H1 (cell line): Measurements from ENCODE around the gene SQOR. TPM values are rescaled to one million over a fixed set of nuclear protein-coding genes. Genes with fewer than 3 reads are reported as not detected.

Source experiments
- CTCF ChIA-PET: fragments of 300-600 bp; sonication (Branson Sonifier 250); formaldehyde crosslinking; loops from one replicate; lab custom pipeline; 2021; ENCODE audit not compliant: partially characterized antibody; lab: Charles Lee
- POLR2A ChIA-PET: fragments of 300-600 bp; sonication (Branson Sonifier 250); formaldehyde crosslinking; loops from one replicate; lab custom pipeline; 2021; ENCODE audit warnings: inconsistent platforms; ENCODE audit not compliant: partially characterized antibody; lab: Charles Lee
- DNase-seq, 2 experiments: peaks; one replicate each; pipeline versions ENCODE4 v3.0.0 to v3.0.0-alpha.2; 2010 to 2022; ENCODE audit warnings: low spot score in 2 of 2, low read depth in 1 of 2, mixed read lengths in 1 of 2
- FAIRE-seq: peaks from 2 replicates; lab custom pipeline; 2011; peaks lifted over from hg19 to GRCh38; lab: Jason Lieb, UNC
- H2AFZ ChIP-seq: 2 replicates; pipeline ENCODE4 v1.8.1; 2012; ENCODE audit warnings: low read length, inconsistent platforms
- H2AK5ac ChIP-seq: 2 replicates; pipeline ENCODE4 v1.6.1; 2013; ENCODE audit warnings: low read depth, low read length
- H2BK120ac ChIP-seq: replicated peaks from 2 replicates; pipeline ENCODE3; 2013; ENCODE audit warnings: low read depth, low read length, inconsistent platforms
- H2BK12ac ChIP-seq: 2 replicates; pipeline ENCODE4 v1.6.1; 2013; ENCODE audit warnings: low read depth, low read length
- H2BK15ac ChIP-seq: 2 replicates; pipeline ENCODE4 v1.6.1; 2013; ENCODE audit warnings: low read length
- H2BK20ac ChIP-seq: 2 replicates; pipeline ENCODE4 v1.6.1; 2013; ENCODE audit warnings: low read length
- H2BK5ac ChIP-seq: 2 replicates; pipeline ENCODE4 v1.6.1; 2013; ENCODE audit warnings: low read depth, low read length
- H3K14ac ChIP-seq: 2 replicates; pipeline ENCODE4 v1.6.1; 2013; ENCODE audit warnings: inconsistent platforms; ENCODE audit not compliant: insufficient read length
- H3K18ac ChIP-seq: 2 replicates; pipeline ENCODE4 v1.6.1; 2013; ENCODE audit warnings: low read length; ENCODE audit errors: extremely low read depth
- H3K23ac ChIP-seq: 2 replicates; pipeline ENCODE4 v1.6.1; 2013; ENCODE audit warnings: inconsistent platforms; ENCODE audit not compliant: insufficient read length
- H3K23me2 ChIP-seq: 2 replicates; pipeline ENCODE4 v1.6.1; 2013; ENCODE audit warnings: low read depth, low read length
- H3K27ac ChIP-seq: 2 replicates; pipeline ENCODE4 v1.6.1; 2011; ENCODE audit warnings: low read depth, low read length, inconsistent platforms
- H3K27me3 ChIP-seq, 4 experiments: replicated peaks in 1 of 4; 1 replicate in 1 of 4; 2 replicates in 3 of 4; pipeline versions ENCODE4 v1.6.1 to v1.8.1; 2011 to 2013; ENCODE audit warnings: low read length in 3 of 4, mild to moderate bottlenecking in 3 of 4, inconsistent platforms in 2 of 4, mixed read lengths in 2 of 4, moderate library complexity in 1 of 4; ENCODE audit not compliant: control insufficient read depth in 3 of 4, insufficient read depth in 3 of 4; ENCODE audit errors: extremely low read depth in 1 of 4
- H3K36me3 ChIP-seq, 4 experiments: 2 replicates each; pipeline versions ENCODE4 v1.6.1 to v1.8.1; 2011 to 2013; ENCODE audit warnings: mild to moderate bottlenecking in 4 of 4, low read length in 3 of 4, moderate library complexity in 2 of 4, control low read depth in 1 of 4, inconsistent platforms in 1 of 4; ENCODE audit not compliant: insufficient read depth in 4 of 4, control insufficient read depth in 2 of 4
- H3K4ac ChIP-seq: replicated peaks from 2 replicates; pipeline ENCODE3; 2013; ENCODE audit warnings: low read length, low read depth, mixed read lengths, inconsistent platforms; ENCODE audit not compliant: insufficient read length
- H3K4me1 ChIP-seq, 4 experiments: replicated peaks in 1 of 4; 1 replicate in 1 of 4; 2 replicates in 3 of 4; pipeline versions ENCODE4 v1.6.1 to v1.8.1; 2011 to 2013; ENCODE audit warnings: low read length in 3 of 4, inconsistent platforms in 2 of 4, mixed read lengths in 1 of 4; ENCODE audit not compliant: insufficient read depth in 4 of 4, control insufficient read depth in 3 of 4
- H3K4me2 ChIP-seq, 2 experiments: 2 replicates each; pipeline versions ENCODE4 v1.6.1 to v1.8.1; 2011 to 2013; ENCODE audit warnings: low read depth in 2 of 2, low read length in 2 of 2, control low read depth in 1 of 2, inconsistent platforms in 1 of 2, mild to moderate bottlenecking in 1 of 2; ENCODE audit not compliant: insufficient read depth in 1 of 2
- H3K4me3 ChIP-seq, 4 experiments: fragments of 200-600, 300-600 bp in 1 of 4; sonication (generic), shearing (Covaris generic), sonication (Bioruptor Twin) in 1 of 4; 2 replicates each; pipeline versions ENCODE4 v1.5.1 to v1.8.1; 2011 to 2016; ENCODE audit warnings: low read length in 4 of 4, low read depth in 3 of 4, control low read depth in 2 of 4, inconsistent platforms in 2 of 4, mild to moderate bottlenecking in 2 of 4, mixed read lengths in 1 of 4, moderate library complexity in 1 of 4; ENCODE audit not compliant: insufficient read depth in 2 of 4; ENCODE audit errors: extremely low read depth in 1 of 4
- H3K56ac ChIP-seq: replicated peaks from 2 replicates; pipeline ENCODE3; 2013; ENCODE audit warnings: low read depth, mild to moderate bottlenecking, mixed read lengths, low read length, inconsistent platforms; ENCODE audit not compliant: insufficient read length
- H3K79me1 ChIP-seq: 2 replicates; pipeline ENCODE4 v1.6.1; 2013; ENCODE audit warnings: low read depth, low read length, control low read depth
- H3K79me2 ChIP-seq, 2 experiments: 2 replicates each; pipeline versions ENCODE4 v1.6.1 to v1.8.1; 2012 to 2013; ENCODE audit warnings: low read length in 2 of 2, mild to moderate bottlenecking in 2 of 2, inconsistent platforms in 1 of 2; ENCODE audit not compliant: insufficient read depth in 2 of 2, control insufficient read depth in 1 of 2
- H3K9ac ChIP-seq, 4 experiments: replicated peaks in 1 of 4; 1 replicate in 1 of 4; 2 replicates in 3 of 4; pipeline versions ENCODE4 v1.6.1 to v1.8.1; 2011 to 2013; ENCODE audit warnings: low read depth in 3 of 4, low read length in 3 of 4, control low read depth in 2 of 4, mild to moderate bottlenecking in 2 of 4, moderate library complexity in 2 of 4, inconsistent platforms in 1 of 4; ENCODE audit errors: extremely low read depth in 1 of 4
- H3K9me3 ChIP-seq, 2 experiments: 2 replicates each; pipeline versions ENCODE4 v1.6.1 to v1.8.1; 2012 to 2013; ENCODE audit warnings: mild to moderate bottlenecking in 2 of 2, moderate library complexity in 2 of 2, control low read depth in 1 of 2, inconsistent platforms in 1 of 2, low read depth in 1 of 2, low read length in 1 of 2, mixed read lengths in 1 of 2; ENCODE audit not compliant: insufficient read depth in 2 of 2
- H4K20me1 ChIP-seq, 2 experiments: replicated peaks in 1 of 2; 2 replicates each; pipeline versions ENCODE3 to v1.8.1; 2011 to 2013; ENCODE audit warnings: inconsistent platforms in 2 of 2, low read length in 2 of 2, mild to moderate bottlenecking in 1 of 2; ENCODE audit not compliant: insufficient read depth in 2 of 2, control insufficient read depth in 1 of 2
- H4K5ac ChIP-seq: 2 replicates; pipeline ENCODE4 v1.6.1; 2013; ENCODE audit warnings: low read length, low read depth, mixed read lengths, inconsistent platforms; ENCODE audit not compliant: insufficient read length
- H4K8ac ChIP-seq: 2 replicates; pipeline ENCODE4 v1.8.0; 2013; ENCODE audit warnings: mild to moderate bottlenecking, moderate library complexity, low read length, inconsistent platforms; ENCODE audit not compliant: insufficient read depth; ENCODE audit errors: extremely low read depth
- H4K91ac ChIP-seq: replicated peaks from 2 replicates; pipeline ENCODE3; 2013; ENCODE audit warnings: low read length, mixed read lengths, inconsistent platforms; ENCODE audit not compliant: insufficient read length
- SRF ChIP-seq: IDR thresholded peaks from 2 replicates; pipeline ENCODE4 v1.6.1; 2011; ENCODE audit warnings: mild to moderate bottlenecking, low read depth, low read length, moderate library complexity
- TBP ChIP-seq: IDR thresholded peaks from 2 replicates; pipeline ENCODE4 v1.6.1; 2011; ENCODE audit warnings: low read depth, low read length, improper control_type of control experiment
- TEAD4 ChIP-seq: IDR thresholded peaks from 2 replicates; pipeline ENCODE4 v1.6.1; 2012; ENCODE audit warnings: low read depth, low read length, inconsistent platforms, mixed read lengths
- WGBS, 2 experiments: shearing (Covaris generic) in 1 of 2; methylation state at CpG; one replicate each; pipeline versions ENCODE4 v1.1.6 to v1.1.7; 2013 to 2015; ENCODE audit warnings: low lambda C conversion rate in 2 of 2, mixed read lengths in 2 of 2, inconsistent platforms in 1 of 2, low coverage in 1 of 2, missing lambda C conversion rate in 1 of 2; ENCODE audit not compliant: insufficient replicate concordance in 2 of 2, insufficient coverage in 1 of 2, insufficient read length in 1 of 2; ENCODE audit errors: extremely low coverage in 1 of 2, missing lambda C conversion rate in 1 of 2; 5-methylcytosine and 5-hydroxymethylcytosine counted together
- polyA plus RNA-seq, 7 experiments: library from polyadenylated mRNA; depleted of rRNA in 3 of 7; stranded (reverse) in 5 of 7; unstranded in 2 of 7; fragments of >200 nt in 5 of 7; fragments of 200-250 nt in 2 of 7; gene quantifications; 1 replicate in 5 of 7; 2 replicates in 1 of 7; 4 replicates in 1 of 7; pipeline versions ENCODE4 v1.2.1 to v1.2.3, GENCODE V29; 2011 to 2013; ENCODE audit warnings: missing spikeins in 2 of 7, mixed read lengths in 2 of 7
- total RNA-seq: library from RNA; stranded (reverse); fragmentation: NEBNext Ultra II Directional; extraction: Animal tissue kit (Norgen Biotek cat#: 25700); gene quantifications from 2 replicates; pipeline ENCODE4 v1.2.1, GENCODE V29; 2021

Gene SQOR
- total and polyA plus RNA-seq, 2 of the 8 experiments (the other 6 are each of a cell fraction or from before 2014, with no cell fraction given), result 0.20 to 0.22 TPM

- peaks cover 0 to 2% (median 0%) of the 10 kb centered on the region in 4 experiments; a peak in 2 of 7 replicates for H3K4me1 ChIP-seq
- FAIRE-seq, result no peak
Measured at GRCh38 chr15:45719490-45719889, 84.7 kb downstream of the SQOR start.

More at GRCh38 chr15:45719490-45719889, 84.7 kb downstream of the SQOR start:
- Histone ChIP-seq H3K18ac (no peak overlapping the region), H2BK15ac (no peak overlapping the region), H2BK20ac (no peak overlapping the region), H3K4me2 (no peak overlapping the region), H4K5ac (no peak overlapping the region), H3K79me2 (no peaks in the 10 kb centered on the region), H3K4me3 (no peak overlapping the region), H3K27ac (no peak overlapping the region), H2BK5ac (no peak overlapping the region), H3K9me3 (no peaks in the 10 kb centered on the region), H2BK120ac (no peak overlapping the region), H3K14ac (no peak overlapping the region), H3K23ac (no peak overlapping the region), H3K9ac (no peak overlapping the region), H2BK12ac (no peak overlapping the region), H4K20me1 (no peaks in the 10 kb centered on the region), H3K23me2 (no peaks in the 10 kb centered on the region), H4K8ac (no peak overlapping the region), H3K4ac (no peak overlapping the region), H3K56ac (no peak overlapping the region), H3K27me3 (no peaks in the 10 kb centered on the region), H2AK5ac (no peak overlapping the region), H2AFZ (no peak overlapping the region), H3K79me1 (no peaks in the 10 kb centered on the region; the same call in 1 of the 2 replicates), H3K36me3 (no peaks in the 10 kb centered on the region), H4K91ac (no peak overlapping the region)
- no peak for DNase-seq
- POLR2A ChIA-PET, result no interaction called here
- 74% methylated on average over 4 of the region's 4 CpGs; no CpG with 5 or more reads in 1 of the 2 experiments for WGBS, 2 experiments
- TF ChIP-seq TEAD4 (0 out of 2 replicates have a peak, but pooled peaks have one; percentile 14), SRF (peak; percentile 53; the same call in 1 of the 2 replicates), TBP (no peak)
- CTCF ChIA-PET, result interaction anchor here (0.7 to 1.6 kb wide), 5 partner anchors 14 to 167 kb away, joined by 3 to 5 read pairs (median 4); no protein-coding TSS in a partner anchor
